ENCODE measurements around the gene AP4B1.

The AP4B1 gene

GRCh38 chr1:113895961-113896360, 8.6 kb downstream of the AP4B1 start:
- DNase-seq (ENCODE audit: low read depth in 2 of 3, low spot score in 2 of 3) = no peak

- DNase-seq (ENCODE audit: low read depth in 2 of 3, low spot score in 2 of 3) = no peak
Observed at GRCh38 chr1:113895098-113895497, 9.5 kb downstream of the AP4B1 start.

- DNase-seq (ENCODE audit: low read depth in 2 of 3, low spot score in 2 of 3) = no peak
Observed at GRCh38 chr1:113893267-113893666, 11.3 kb downstream of the AP4B1 start.

- no peak for DNase-seq (ENCODE audit: low read depth in 2 of 3, low spot score in 2 of 3)
Observed at GRCh38 chr1:113891631-113892220, 12.9 kb downstream of the AP4B1 start.

GRCh38 chr1:113890816-113891215, 13.8 kb downstream of the AP4B1 start:
- DNase-seq (ENCODE audit: low read depth in 2 of 3, low spot score in 2 of 3) = no peak

GRCh38 chr1:113887402-113888175, 17.0 kb downstream of the AP4B1 start, which contains the start of gene BCL2L15:
BCL2L15 (minus strand) TSS chr1:113887581; CDS start chr1:113887375, 206 bp downstream.
- DNase-seq (ENCODE audit: low read depth in 2 of 3, low spot score in 2 of 3) = no peak

GRCh38 chr1:113886417-113887401, 17.9 kb downstream of the AP4B1 start:
- DNase-seq (ENCODE audit: low read depth in 2 of 3, low spot score in 2 of 3) = no peak

- no peak for DNase-seq (ENCODE audit: low read depth in 2 of 3, low spot score in 2 of 3)
Observed at GRCh38 chr1:113881661-113882060, 22.9 kb downstream of the AP4B1 start.

GRCh38 chr1:113879739-113880038, 24.9 kb downstream of the AP4B1 start:
- DNase-seq (ENCODE audit: low read depth in 2 of 3, low spot score in 2 of 3) = no peak

- DNase-seq (ENCODE audit: low read depth in 2 of 3, low spot score in 2 of 3) = no peak
Observed at GRCh38 chr1:113876176-113876575, 28.4 kb downstream of the AP4B1 start.

GRCh38 chr1:113875714-113876113, 28.9 kb downstream of the AP4B1 start:
- no peak for DNase-seq (ENCODE audit: low read depth in 2 of 3, low spot score in 2 of 3)

- DNase-seq (ENCODE audit: low read depth in 2 of 3, low spot score in 2 of 3) = no peak
Observed at GRCh38 chr1:113874012-113874879, 30.4 kb downstream of the AP4B1 start.

GRCh38 chr1:113872219-113872935, 32.2 kb downstream of the AP4B1 start:
- no peak for DNase-seq (ENCODE audit: low read depth in 2 of 3, low spot score in 2 of 3)

- peak in 2 of 3 experiments; percentile 56 to 57 for DNase-seq (ENCODE audit: low read depth in 2 of 3, low spot score in 2 of 3)
Observed at GRCh38 chr1:113871597-113872113, 32.9 kb downstream of the AP4B1 start, which contains the start of gene PTPN22. PTPN22 (minus strand) TSS chr1:113871712.

- no peak for DNase-seq (ENCODE audit: low read depth in 2 of 3, low spot score in 2 of 3)
Observed at GRCh38 chr1:113870778-113871177, 33.8 kb downstream of the AP4B1 start.

- DNase-seq (ENCODE audit: low read depth in 2 of 3, low spot score in 2 of 3) = no peak
Observed at GRCh38 chr1:113868387-113869083, 36.1 kb downstream of the AP4B1 start.

GRCh38 chr1:113861641-113862040, 43.0 kb downstream of the AP4B1 start:
- DNase-seq (ENCODE audit: low read depth in 2 of 3, low spot score in 2 of 3) = no peak

GRCh38 chr1:113860891-113861290, 43.7 kb downstream of the AP4B1 start:
- DNase-seq (ENCODE audit: low read depth in 2 of 3, low spot score in 2 of 3) = no peak

All from activated CD8-positive, alpha-beta memory T cell treated with anti-CD3 and anti-CD28 coated beads for 48 hours (primary cell).